ENCODE measurements around the gene AKAP10. TPM values are rescaled to one million over a fixed set of nuclear protein-coding genes. Genes with fewer than 3 reads are reported as not detected.

The AKAP10 gene
- total and polyA plus RNA-seq, 2 of the 8 experiments (the other 6 are each of a cell fraction or from before 2014, with no cell fraction given) = 13.3 to 27.0 TPM

DNA sequence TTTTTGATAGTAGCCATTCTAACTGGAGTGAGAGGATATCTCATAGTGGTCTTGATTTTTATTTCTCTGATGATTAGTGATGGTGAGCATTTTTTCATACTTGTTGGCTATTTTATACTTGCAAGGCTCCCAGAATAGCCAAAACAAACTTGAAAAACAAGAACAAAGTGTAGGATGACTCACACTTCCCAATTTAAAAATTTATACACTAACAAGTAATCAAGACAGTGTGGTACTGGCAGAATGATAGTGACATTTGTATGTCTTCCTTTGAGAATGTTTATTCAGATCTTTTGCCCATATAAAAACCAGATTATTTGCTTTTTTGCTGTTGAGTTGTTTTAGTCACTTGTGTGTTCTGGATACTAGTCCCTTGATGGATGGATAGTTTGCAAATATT, 49.3 kb upstream of the AKAP10 start:
- no peak overlapping the region for H3K18ac ChIP-seq (ENCODE audit: extremely low read depth, low read length)
- no peak overlapping the region for H3K27ac ChIP-seq (ENCODE audit: low read depth, low read length)
- no peak overlapping the region for H3K4me3 ChIP-seq (ENCODE audit: extremely low read depth in 1 of 4, insufficient read depth in 2 of 4, low read depth in 3 of 4, low read length in 4 of 4)
- H3K4me2 ChIP-seq (ENCODE audit: insufficient read depth in 1 of 2, low read depth in 2 of 2, low read length in 2 of 2) = no peak overlapping the region
- H2AK5ac ChIP-seq (ENCODE audit: low read depth, low read length) = no peak overlapping the region
- no peak overlapping the region for H4K8ac ChIP-seq (ENCODE audit: extremely low read depth, insufficient read depth, low read length)
- CTCF ChIA-PET (ENCODE audit: partially characterized antibody) = no interaction called here
- H3K4me1 ChIP-seq (replicated peaks in 1 of 4; ENCODE audit: control insufficient read depth in 3 of 4, insufficient read depth in 4 of 4, low read length in 3 of 4) = no peaks in the 10 kb centered on the region
- no peak overlapping the region for H2BK120ac ChIP-seq (replicated peaks; ENCODE audit: low read depth, low read length)
- H3K79me1 ChIP-seq (ENCODE audit: low read depth, low read length) = no peaks in the 10 kb centered on the region
- H3K14ac ChIP-seq (ENCODE audit: insufficient read length) = no peak overlapping the region
- DNase-seq (ENCODE audit: low read depth in 1 of 2, low spot score in 2 of 2) = no peak
- H2BK5ac ChIP-seq (ENCODE audit: low read depth, low read length) = no peak overlapping the region
- H3K56ac ChIP-seq (replicated peaks; ENCODE audit: insufficient read length, low read depth, low read length) = no peak overlapping the region
- no peaks in the 10 kb centered on the region for H3K36me3 ChIP-seq (ENCODE audit: control insufficient read depth in 2 of 4, insufficient read depth in 4 of 4, low read length in 3 of 4)
- no peak overlapping the region for H4K5ac ChIP-seq (ENCODE audit: insufficient read length, low read depth, low read length)
- peaks cover 0 to 1% of the 10 kb centered on the region in 2 experiments for H4K20me1 ChIP-seq (replicated peaks in 1 of 2; ENCODE audit: control insufficient read depth in 1 of 2, insufficient read depth in 2 of 2, low read length in 2 of 2)
- no peak overlapping the region for H3K23ac ChIP-seq (ENCODE audit: insufficient read length)
- no peaks in the 10 kb centered on the region; the same call in 1 of the 2 replicates for H3K23me2 ChIP-seq (ENCODE audit: low read depth, low read length)
- no peak overlapping the region for H3K9ac ChIP-seq (replicated peaks in 1 of 4; ENCODE audit: extremely low read depth in 1 of 4, low read depth in 3 of 4, low read length in 3 of 4)
- no peaks in the 10 kb centered on the region for H3K27me3 ChIP-seq (replicated peaks in 1 of 4; ENCODE audit: control insufficient read depth in 3 of 4, extremely low read depth in 1 of 4, insufficient read depth in 3 of 4, low read length in 3 of 4)
- H2AFZ ChIP-seq (ENCODE audit: low read length) = no peak overlapping the region
- no peak for FAIRE-seq
- no peak overlapping the region for H2BK15ac ChIP-seq (ENCODE audit: low read length)
- no peak overlapping the region for H4K91ac ChIP-seq (replicated peaks; ENCODE audit: insufficient read length, low read length)
- no peaks in the 10 kb centered on the region for H3K9me3 ChIP-seq (ENCODE audit: insufficient read depth in 2 of 2, low read depth in 1 of 2, low read length in 1 of 2)
- H3K79me2 ChIP-seq (ENCODE audit: control insufficient read depth in 1 of 2, insufficient read depth in 2 of 2, low read length in 2 of 2) = no peaks in the 10 kb centered on the region
- POLR2A ChIA-PET (ENCODE audit: partially characterized antibody) = no interaction called here
- no peak overlapping the region for H2BK12ac ChIP-seq (ENCODE audit: low read depth, low read length)
- H2BK20ac ChIP-seq (ENCODE audit: low read length) = no peak overlapping the region
- H3K4ac ChIP-seq (replicated peaks; ENCODE audit: insufficient read length, low read depth, low read length) = no peak overlapping the region
- no peak for TF ChIP-seq TAF7 (optimal IDR thresholded peaks at IDR 0.05; ENCODE audit: borderline replicate concordance, low read depth, low read length)
- no peak for TF ChIP-seq MAFK (IDR thresholded peaks at IDR 0.05; ENCODE audit: low read depth, low read length)
- no peak for TF ChIP-seq SIN3A (conservative IDR thresholded peaks at IDR 0.05 in 1 of 2, IDR thresholded peaks at IDR 0.05 in 1 of 2; ENCODE audit: low read depth in 1 of 2, low read length in 2 of 2)
- TF ChIP-seq SIRT6 (IDR thresholded peaks at IDR 0.05; ENCODE audit: low read length) = no peak
- no peak for TF ChIP-seq SAP30 (IDR thresholded peaks at IDR 0.05; ENCODE audit: insufficient read depth, insufficient replicate concordance, low read length)
- TF ChIP-seq CEBPB (IDR thresholded peaks at IDR 0.05; ENCODE audit: low read depth, low read length) = no peak
- TF ChIP-seq SP1 (IDR thresholded peaks at IDR 0.05; ENCODE audit: low read depth, low read length) = no peak
- TF ChIP-seq EZH2 (IDR thresholded peaks at IDR 0.05; ENCODE audit: low read depth, low read length, severe bottlenecking) = no peak
- TF ChIP-seq TEAD4 (IDR thresholded peaks at IDR 0.05; ENCODE audit: low read depth, low read length) = no peak
- TF ChIP-seq CBX5 (IDR thresholded peaks at IDR 0.05; ENCODE audit: low read depth, low read length) = no peak
- no peak for TF ChIP-seq HDAC2 (IDR thresholded peaks at IDR 0.05; ENCODE audit: borderline replicate concordance in 1 of 2, low read depth in 2 of 2, low read length in 2 of 2)
- TF ChIP-seq CBX8 (IDR thresholded peaks at IDR 0.05; ENCODE audit: borderline replicate concordance, low read depth, low read length) = no peak

Measured in H1 (cell line).